ENCODE data around the gene CSTF1.

DNA sequence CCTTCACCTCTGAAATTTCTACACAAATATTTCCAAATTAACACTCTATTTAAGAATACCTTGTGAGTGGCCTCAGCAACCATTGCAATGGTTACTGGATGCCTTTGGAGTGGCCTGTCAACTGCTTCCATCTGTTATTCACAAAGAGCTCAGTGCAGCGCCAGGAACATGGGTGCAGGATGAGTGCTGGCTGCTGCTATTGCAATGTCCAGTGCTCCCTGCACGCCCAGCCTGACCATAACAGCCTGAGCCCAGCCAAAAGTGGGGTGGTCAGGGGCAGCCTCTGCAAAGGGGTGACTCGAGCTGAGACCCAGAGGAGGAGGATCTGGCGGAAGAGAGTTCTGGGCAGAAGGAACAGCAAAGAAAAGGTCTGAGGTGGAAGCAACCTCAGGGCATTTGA, 38.0 kb downstream of the CSTF1 start:
- TF ChIP-seq EZH2 (IDR thresholded peaks at IDR 0.05; ENCODE audit: low read length, missing control alignments), result no peak
- TF ChIP-seq, protein P1, sequence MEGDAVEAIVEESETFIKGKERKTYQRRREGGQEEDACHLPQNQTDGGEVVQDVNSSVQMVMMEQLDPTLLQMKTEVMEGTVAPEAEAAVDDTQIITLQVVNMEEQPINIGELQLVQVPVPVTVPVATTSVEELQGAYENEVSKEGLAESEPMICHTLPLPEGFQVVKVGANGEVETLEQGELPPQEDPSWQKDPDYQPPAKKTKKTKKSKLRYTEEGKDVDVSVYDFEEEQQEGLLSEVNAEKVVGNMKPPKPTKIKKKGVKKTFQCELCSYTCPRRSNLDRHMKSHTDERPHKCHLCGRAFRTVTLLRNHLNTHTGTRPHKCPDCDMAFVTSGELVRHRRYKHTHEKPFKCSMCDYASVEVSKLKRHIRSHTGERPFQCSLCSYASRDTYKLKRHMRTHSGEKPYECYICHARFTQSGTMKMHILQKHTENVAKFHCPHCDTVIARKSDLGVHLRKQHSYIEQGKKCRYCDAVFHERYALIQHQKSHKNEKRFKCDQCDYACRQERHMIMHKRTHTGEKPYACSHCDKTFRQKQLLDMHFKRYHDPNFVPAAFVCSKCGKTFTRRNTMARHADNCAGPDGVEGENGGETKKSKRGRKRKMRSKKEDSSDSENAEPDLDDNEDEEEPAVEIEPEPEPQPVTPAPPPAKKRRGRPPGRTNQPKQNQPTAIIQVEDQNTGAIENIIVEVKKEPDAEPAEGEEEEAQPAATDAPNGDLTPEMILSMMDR (conservative IDR thresholded peaks at IDR 0.05 in 1 of 2, IDR thresholded peaks at IDR 0.05 in 1 of 2; ENCODE audit: low read depth in 1 of 2, low read length in 2 of 2), result no peak
